Vagina (tissue), 2 donors: ENCODE data around the gene KCNA3. TPM values are rescaled to one million over a fixed set of nuclear protein-coding genes. Genes with fewer than 3 reads are reported as not detected.
"Not testable (repeated sequence)": the region's sequence is repeated elsewhere in the genome, so short reads cannot be mapped to it uniquely, and the experiment has no call there.

Source experiments
- DNase-seq, 2 donors: peaks; one replicate each; pipeline ENCODE4 v3.0.0-alpha.2; 2017; ENCODE audit errors: extremely low spot score in 2 of 2
- H3K27ac ChIP-seq: fragments of 200-600 bp; sonication (generic); one replicate; pipeline ENCODE4 v1.5.1; 2019
- H3K27me3 ChIP-seq: fragments of 200-600 bp; sonication (generic); one replicate; pipeline ENCODE4 v1.5.1; 2019
- H3K36me3 ChIP-seq, 2 donors: fragments of 200-600 bp; sonication (generic); one replicate each; pipeline ENCODE4 v1.5.1; 2017 to 2019
- H3K4me1 ChIP-seq: fragments of 200-600 bp; sonication (generic); one replicate; pipeline ENCODE4 v1.5.1; 2019
- H3K4me3 ChIP-seq, 2 donors: fragments of 200-600 bp; sonication (generic); 1 replicate in 1 of 2; 2 replicates in 1 of 2; pipeline ENCODE4 v1.5.1; 2016 to 2019
- H3K9me3 ChIP-seq: fragments of 200-600 bp; sonication (generic); one replicate; pipeline ENCODE4 v1.5.1; 2019
- POLR2A ChIP-seq, 2 donors: fragments of 450-650 bp; IDR thresholded peaks; one replicate each; pipeline ENCODE4 v1.6.1; 2017; ENCODE audit warnings: antibody characterized with exemption in 2 of 2, mild to moderate bottlenecking in 2 of 2, moderate library complexity in 2 of 2
- POLR2AphosphoS5 ChIP-seq, 2 donors: sonication (generic); formaldehyde crosslinking; IDR thresholded peaks; one replicate each; pipeline ENCODE4 v1.9.0; 2017; ENCODE audit warnings: antibody characterized with exemption in 2 of 2, mild to moderate bottlenecking in 2 of 2, low read depth in 1 of 2; ENCODE audit not compliant: insufficient read depth in 1 of 2
- intact Hi-C: fragments of 100-400 bp; cut with DNase I; formaldehyde crosslinking; loops from one replicate; pipeline ENCODE4 v1.15.1; 2023
- total RNA-seq: library from RNA; depleted of rRNA; stranded (reverse); fragments of >200 nt; gene quantifications from one replicate; pipeline ENCODE4 v1.2.3, GENCODE V29; 2016
- TF ChIP-seq, protein P1 (sequence below), 3 experiments: fragments of 450-650 bp in 2 of 3; fragments of 200-600 bp in 1 of 3; sonication (generic) in 1 of 3; IDR thresholded peaks; one replicate each; pipeline ENCODE4 v1.5.1; 2017 to 2019; ENCODE audit warnings: antibody characterized with exemption in 3 of 3, mild to moderate bottlenecking in 2 of 3, moderate library complexity in 2 of 3

The KCNA3 gene
- total RNA-seq, 1 donor from 2014 or later, result 8.1 TPM

DNA sequence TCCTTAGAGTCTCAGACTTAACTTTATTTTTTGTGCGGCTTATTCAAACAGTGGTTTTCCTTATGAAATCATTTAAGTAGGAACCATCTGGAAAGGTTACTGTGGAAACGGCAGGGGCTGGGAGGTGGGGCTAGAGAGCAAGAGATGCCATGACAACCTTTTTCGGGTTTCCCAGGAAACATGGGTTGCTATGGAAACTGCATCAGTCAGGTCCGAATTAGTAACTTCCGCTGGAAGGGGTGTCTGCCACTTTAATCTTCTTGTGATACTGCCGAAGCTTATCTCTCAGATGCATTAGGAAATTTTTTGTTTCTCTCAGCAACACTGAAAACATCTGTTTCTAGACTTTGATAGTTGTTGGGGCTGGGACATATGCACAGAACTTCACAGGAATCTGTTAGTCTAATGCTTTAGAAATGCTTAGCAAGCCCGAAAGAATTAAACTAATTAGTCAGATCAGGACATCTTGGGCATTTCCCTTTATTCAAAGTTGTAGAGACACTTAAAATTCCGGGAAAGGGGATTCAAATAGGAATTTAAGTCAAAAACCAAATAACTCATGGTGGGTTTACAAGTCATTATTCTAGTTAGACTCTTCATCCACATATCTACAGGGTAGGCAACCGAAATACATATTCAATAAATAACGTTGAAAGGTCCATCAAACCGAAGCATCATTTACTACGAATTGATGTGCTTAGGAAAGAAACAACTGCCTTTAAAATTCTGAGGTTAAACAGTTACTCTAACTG lies 2.6 kb downstream of the KCNA3 start:
- no peak for DNase-seq
- TF ChIP-seq POLR2AphosphoS5 (IDR thresholded peaks at IDR 0.05; ENCODE audit: insufficient read depth in 1 of 2, low read depth in 1 of 2), result no peak
- TF ChIP-seq POLR2A (IDR thresholded peaks at IDR 0.05), result no peak
- TF ChIP-seq, protein P1, sequence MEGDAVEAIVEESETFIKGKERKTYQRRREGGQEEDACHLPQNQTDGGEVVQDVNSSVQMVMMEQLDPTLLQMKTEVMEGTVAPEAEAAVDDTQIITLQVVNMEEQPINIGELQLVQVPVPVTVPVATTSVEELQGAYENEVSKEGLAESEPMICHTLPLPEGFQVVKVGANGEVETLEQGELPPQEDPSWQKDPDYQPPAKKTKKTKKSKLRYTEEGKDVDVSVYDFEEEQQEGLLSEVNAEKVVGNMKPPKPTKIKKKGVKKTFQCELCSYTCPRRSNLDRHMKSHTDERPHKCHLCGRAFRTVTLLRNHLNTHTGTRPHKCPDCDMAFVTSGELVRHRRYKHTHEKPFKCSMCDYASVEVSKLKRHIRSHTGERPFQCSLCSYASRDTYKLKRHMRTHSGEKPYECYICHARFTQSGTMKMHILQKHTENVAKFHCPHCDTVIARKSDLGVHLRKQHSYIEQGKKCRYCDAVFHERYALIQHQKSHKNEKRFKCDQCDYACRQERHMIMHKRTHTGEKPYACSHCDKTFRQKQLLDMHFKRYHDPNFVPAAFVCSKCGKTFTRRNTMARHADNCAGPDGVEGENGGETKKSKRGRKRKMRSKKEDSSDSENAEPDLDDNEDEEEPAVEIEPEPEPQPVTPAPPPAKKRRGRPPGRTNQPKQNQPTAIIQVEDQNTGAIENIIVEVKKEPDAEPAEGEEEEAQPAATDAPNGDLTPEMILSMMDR (IDR thresholded peaks at IDR 0.05), result no peak
- Histone ChIP-seq H3K27me3 (peaks cover 13% of the 10 kb centered on the region), H3K36me3 (no peaks in the 10 kb centered on the region), H3K4me3 (peak overlapping the region; percentile 52 to 59), H3K4me1 (peaks cover 20% of the 10 kb centered on the region), H3K27ac (peak overlapping the region; percentile 74), H3K9me3 (no peaks in the 10 kb centered on the region)
- intact Hi-C loops, result no loop called here

DNA sequence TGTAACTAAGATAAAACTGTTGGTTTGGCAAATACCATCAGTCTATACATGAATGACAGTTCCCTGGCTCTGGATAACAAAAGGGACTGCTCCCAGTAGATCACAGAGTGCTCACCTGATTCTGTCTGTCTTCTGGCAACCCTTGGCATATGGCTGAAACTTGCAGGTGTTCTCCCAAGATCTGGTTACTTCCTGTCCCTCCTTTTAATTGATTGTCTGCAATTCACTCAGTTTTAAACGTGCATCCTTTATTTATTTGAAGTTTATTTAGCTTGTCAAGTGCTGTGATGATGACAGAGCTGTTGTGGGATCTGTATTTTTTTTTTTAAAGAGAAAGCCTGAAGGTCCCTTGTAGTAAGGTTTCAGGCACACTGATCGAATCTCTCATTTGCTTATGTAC lies 3.4 kb downstream of the KCNA3 start:
- no peaks in the 10 kb centered on the region for H3K36me3 ChIP-seq
- H3K27ac ChIP-seq, result no peak overlapping the region
- H3K27me3 ChIP-seq, result peaks cover 13% of the 10 kb centered on the region
- H3K9me3 ChIP-seq, result no peaks in the 10 kb centered on the region
- intact Hi-C loops, result no loop called here
- TF ChIP-seq POLR2AphosphoS5 (IDR thresholded peaks at IDR 0.05; ENCODE audit: insufficient read depth in 1 of 2, low read depth in 1 of 2), result no peak
- TF ChIP-seq, protein P1 (IDR thresholded peaks at IDR 0.05), result no peak
- TF ChIP-seq POLR2A (IDR thresholded peaks at IDR 0.05), result no peak
- DNase-seq, result no peak
- peaks cover 20% of the 10 kb centered on the region for H3K4me1 ChIP-seq
- H3K4me3 ChIP-seq, result no peak overlapping the region

DNA sequence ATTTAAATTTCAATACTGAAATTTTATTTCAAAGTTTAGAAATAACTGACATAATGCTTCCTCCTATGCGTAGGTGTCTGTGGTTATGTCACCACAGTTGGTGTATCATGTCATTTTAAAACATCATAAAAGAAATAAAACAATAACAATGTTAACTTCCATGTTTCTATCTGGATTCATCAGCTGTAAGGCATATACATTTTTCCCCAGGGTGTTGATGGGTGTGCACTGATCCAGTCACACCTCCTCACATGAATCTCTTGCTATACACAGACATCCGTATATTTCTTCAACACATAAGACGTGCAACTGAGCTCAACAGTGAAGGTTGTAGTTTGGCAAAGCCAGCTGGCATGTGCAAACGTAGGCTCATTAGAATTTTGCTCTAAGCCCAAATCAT lies 6.2 kb downstream of the KCNA3 start:
- H3K27me3 ChIP-seq, result no peaks in the 10 kb centered on the region
- no peak overlapping the region for H3K4me3 ChIP-seq
- no peaks in the 10 kb centered on the region for H3K9me3 ChIP-seq
- no peak overlapping the region for H3K27ac ChIP-seq
- DNase-seq, result no peak
- no peak for TF ChIP-seq POLR2AphosphoS5 (IDR thresholded peaks at IDR 0.05; ENCODE audit: insufficient read depth in 1 of 2, low read depth in 1 of 2)
- TF ChIP-seq, protein P1 (IDR thresholded peaks at IDR 0.05), result no peak
- TF ChIP-seq POLR2A (IDR thresholded peaks at IDR 0.05), result no peak
- no peaks in the 10 kb centered on the region for H3K36me3 ChIP-seq
- H3K4me1 ChIP-seq, result no peaks in the 10 kb centered on the region
- intact Hi-C loops, result no loop called here

DNA sequence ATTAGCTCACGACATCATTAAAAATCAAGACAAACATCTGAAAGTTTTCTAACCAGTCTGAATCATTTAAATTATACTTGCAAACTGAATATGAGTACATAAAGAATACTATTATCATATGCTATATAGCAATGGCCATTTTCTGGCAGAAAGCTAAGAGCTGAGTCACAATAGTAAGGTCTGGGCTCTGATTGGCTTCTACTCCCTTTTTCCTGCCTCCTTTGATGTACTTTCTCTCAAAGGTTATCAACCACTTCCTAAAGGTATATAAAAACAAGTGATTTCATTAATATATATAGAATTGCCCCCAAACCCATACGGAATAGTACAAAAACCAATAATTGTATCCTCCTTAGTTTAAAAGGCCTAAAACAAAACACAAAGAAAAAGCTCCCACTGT lies 7.0 kb downstream of the KCNA3 start:
- Histone ChIP-seq H3K27me3 (no peaks in the 10 kb centered on the region), H3K36me3 (no peaks in the 10 kb centered on the region), H3K27ac (no peak overlapping the region), H3K4me3 (no peak overlapping the region), H3K4me1 (no peaks in the 10 kb centered on the region), H3K9me3 (no peaks in the 10 kb centered on the region)
- no peak for DNase-seq
- TF ChIP-seq, protein P1 (IDR thresholded peaks at IDR 0.05), result no peak
- TF ChIP-seq POLR2A (IDR thresholded peaks at IDR 0.05) (no peak), POLR2AphosphoS5 (IDR thresholded peaks at IDR 0.05; ENCODE audit: insufficient read depth in 1 of 2, low read depth in 1 of 2) (no peak)
- intact Hi-C loops, result no loop called here

DNA sequence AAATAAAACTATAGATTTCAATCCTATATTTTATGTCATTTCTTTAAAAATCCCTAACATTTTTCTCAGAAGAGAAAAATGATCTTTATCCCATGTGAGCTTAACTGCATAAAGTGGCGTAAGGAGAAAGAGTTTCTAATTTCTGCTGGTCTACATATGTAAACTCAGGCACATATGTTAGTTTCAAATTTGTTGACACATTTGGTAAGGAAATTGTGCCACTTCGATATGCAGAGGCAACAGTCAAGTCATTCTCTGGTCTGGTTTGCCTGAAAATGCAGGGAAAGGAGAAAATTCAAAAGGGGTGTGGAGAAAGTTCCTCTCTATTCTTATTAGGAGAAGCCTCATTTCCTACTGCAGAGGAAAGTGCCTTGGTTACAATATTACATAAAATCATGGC lies 11.5 kb downstream of the KCNA3 start:
- TF ChIP-seq, protein P1 (IDR thresholded peaks at IDR 0.05), result no peak
- TF ChIP-seq POLR2AphosphoS5 (IDR thresholded peaks at IDR 0.05; ENCODE audit: insufficient read depth in 1 of 2, low read depth in 1 of 2) (no peak), POLR2A (IDR thresholded peaks at IDR 0.05) (no peak)
- Histone ChIP-seq H3K4me3 (no peak overlapping the region), H3K27ac (no peak overlapping the region), H3K27me3 (no peaks in the 10 kb centered on the region), H3K9me3 (no peaks in the 10 kb centered on the region), H3K36me3 (no peaks in the 10 kb centered on the region), H3K4me1 (no peaks in the 10 kb centered on the region)
- intact Hi-C loops, result no loop called here
- no peak for DNase-seq

DNA sequence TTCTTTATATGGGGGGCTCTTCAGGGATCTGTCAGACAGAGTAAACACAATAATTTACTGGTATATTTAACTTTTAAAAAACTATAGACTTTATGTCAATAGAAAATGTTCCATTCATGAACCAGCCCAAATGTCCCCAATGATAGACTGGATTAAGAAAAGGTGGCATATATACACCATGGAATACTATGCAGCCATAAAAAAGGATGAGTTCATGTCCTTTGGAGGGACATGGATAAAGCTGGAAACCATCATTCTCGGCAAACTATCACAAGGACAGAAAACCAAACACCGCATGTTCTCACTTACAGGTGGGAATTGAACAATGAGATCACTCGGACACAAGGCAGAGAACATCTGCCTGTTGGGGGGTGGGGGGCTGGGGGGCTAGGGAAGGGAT lies 15.2 kb downstream of the KCNA3 start:
- intact Hi-C loops, H3K4me3 ChIP-seq, H3K27ac ChIP-seq, DNase-seq, H3K27me3 ChIP-seq, H3K4me1 ChIP-seq, H3K9me3 ChIP-seq, H3K36me3 ChIP-seq: not testable (repeated sequence)
